ENCODE measurements around the gene USHBP1. TPM values are rescaled to one million over a fixed set of nuclear protein-coding genes. Genes with fewer than 3 reads are reported as not detected.
"Not testable (repeated sequence)": the region's sequence is repeated elsewhere in the genome, so short reads cannot be mapped to it uniquely, and the experiment has no call there.

USHBP1 gene
- total RNA-seq, 2 experiments from 2014 or later = 0.38 to 0.45 TPM

- Mint-ChIP-seq H3K27me3 (no peaks in the 10 kb centered on the region), H3K27ac (peak overlapping the region; percentile 90), H3K36me3 (ENCODE audit: low read depth) (peaks cover 5% of the 10 kb centered on the region), H3K4me1 (peaks cover 53% of the 10 kb centered on the region), H3K4me3 (peak overlapping the region; percentile 89), H3K9me3 (no peaks in the 10 kb centered on the region)
- POLR2A ChIA-PET = interaction anchor here (0.6 to 4.8 kb wide), 7 partner anchors 12 to 115 kb away, joined by 3 to 50 read pairs (median 5); partner anchors contain the start of genes ANO8 and MVB12A
- CTCF ChIA-PET = interaction anchor here (0.6 to 3.1 kb wide), 20 partner anchors 9 to 235 kb away, joined by 3 to 32 read pairs (median 5); partner anchors contain the start of genes ANKLE1, ANO8, BABAM1 and BST2
- no peak for DNase-seq
Observed at GRCh38 chr19:17305216-17305516, 40.6 kb upstream of the USHBP1 start.

- POLR2A ChIA-PET = interaction anchor here (0.8 to 4.8 kb wide), 7 partner anchors 11 to 179 kb away, joined by 3 to 50 read pairs (median 5); partner anchors contain the start of genes ANO8 and MVB12A
- CTCF ChIA-PET = interaction anchor here (0.6 to 3.1 kb wide), 20 partner anchors 9 to 234 kb away, joined by 3 to 32 read pairs (median 5); partner anchors contain the start of genes ANKLE1, ANO8, BABAM1 and BST2
- H3K4me1 Mint-ChIP-seq = peaks cover 52% of the 10 kb centered on the region
- DNase-seq = no peak
- peak overlapping the region; percentile 89 for H3K4me3 Mint-ChIP-seq
- peaks cover 5% of the 10 kb centered on the region for H3K36me3 Mint-ChIP-seq (ENCODE audit: low read depth)
- H3K27ac Mint-ChIP-seq = peak overlapping the region; percentile 90
- no peaks in the 10 kb centered on the region for H3K9me3 Mint-ChIP-seq
- H3K27me3 Mint-ChIP-seq = no peaks in the 10 kb centered on the region
Observed at GRCh38 chr19:17304386-17305215, 40.1 kb upstream of the USHBP1 start.

GRCh38 chr19:17303940-17304267, 39.4 kb upstream of the USHBP1 start:
- H3K4me3 Mint-ChIP-seq = peak overlapping the region; percentile 69
- CTCF ChIA-PET = interaction anchor here (0.6 to 3.1 kb wide), 4 partner anchors 11 to 98 kb away, joined by 3 to 32 read pairs (median 4); partner anchors contain the start of gene ANO8
- DNase-seq = no peak
- no peaks in the 10 kb centered on the region for H3K9me3 Mint-ChIP-seq
- H3K4me1 Mint-ChIP-seq = peaks cover 46% of the 10 kb centered on the region
- no peaks in the 10 kb centered on the region for H3K36me3 Mint-ChIP-seq (ENCODE audit: low read depth)
- POLR2A ChIA-PET = interaction anchor here (0.8 to 4.8 kb wide), 5 partner anchors 10 to 178 kb away, joined by 3 to 50 read pairs (median 4); partner anchors contain the start of genes ANO8 and USE1
- no peak overlapping the region for H3K27ac Mint-ChIP-seq
- no peaks in the 10 kb centered on the region for H3K27me3 Mint-ChIP-seq

GRCh38 chr19:17303167-17303939, 38.8 kb upstream of the USHBP1 start, which contains the start of gene ABHD8:
Gene ABHD8, minus strand, starts transcription at chr19:17303425. Its CDS starts 1,809 bp downstream, at chr19:17301616.
- H3K4me1 Mint-ChIP-seq = peaks cover 46% of the 10 kb centered on the region
- ChIA-PET POLR2A (interaction anchor here (0.8 to 4.8 kb wide), 5 partner anchors 10 to 177 kb away, joined by 3 to 50 read pairs (median 4); partner anchors contain the start of genes ANO8 and USE1), CTCF (interaction anchor here (0.6 to 3.1 kb wide), 4 partner anchors 10 to 99 kb away, joined by 3 to 32 read pairs (median 4); partner anchors contain the start of gene ANO8)
- peak within 1 kb of the TSS; percentile 69 for H3K4me3 Mint-ChIP-seq
- H3K27ac Mint-ChIP-seq = peak within 1 kb of the TSS; percentile 54
- no peaks in the 10 kb centered on the region for H3K9me3 Mint-ChIP-seq
- H3K36me3 Mint-ChIP-seq (ENCODE audit: low read depth) = peaks cover 1% of the 10 kb centered on the region
- H3K27me3 Mint-ChIP-seq = no peaks in the 10 kb centered on the region
- peak; percentile 95 for DNase-seq

- no peaks in the 10 kb centered on the region for H3K9me3 Mint-ChIP-seq
- no peaks in the 10 kb centered on the region for H3K27me3 Mint-ChIP-seq
- H3K36me3 Mint-ChIP-seq (ENCODE audit: low read depth) = peaks cover 5% of the 10 kb centered on the region
- peaks cover 41% of the 10 kb centered on the region for H3K4me1 Mint-ChIP-seq
- peak overlapping the region; percentile 69 for H3K4me3 Mint-ChIP-seq
- no peak overlapping the region for H3K27ac Mint-ChIP-seq
- DNase-seq = no peak
- ChIA-PET POLR2A (interaction anchor here (1.2 to 4.8 kb wide), 4 partner anchors 9 to 35 kb away, joined by 3 to 50 read pairs (median 8); partner anchors contain the start of genes ANO8 and BABAM1), CTCF (interaction anchor here (0.6 to 3.1 kb wide), 4 partner anchors 9 to 32 kb away, joined by 3 to 32 read pairs (median 4); partner anchors contain the start of gene ANO8)
Observed at GRCh38 chr19:17302391-17303166, 38.0 kb upstream of the USHBP1 start.

- ChIA-PET POLR2A (interaction anchor here (1.2 kb wide), 1 partner anchor 34 kb away, joined by 3 read pairs; the partner anchor contains the start of gene BABAM1), CTCF (no interaction called here)
- DNase-seq = no peak
- Mint-ChIP-seq H3K36me3 (ENCODE audit: low read depth) (peaks cover 7% of the 10 kb centered on the region), H3K4me3 (no peak overlapping the region), H3K27ac (no peak overlapping the region), H3K27me3 (no peaks in the 10 kb centered on the region), H3K4me1 (peaks cover 30% of the 10 kb centered on the region), H3K9me3 (no peaks in the 10 kb centered on the region)
Observed at GRCh38 chr19:17300992-17301619, 36.6 kb upstream of the USHBP1 start.

GRCh38 chr19:17296976-17297375, 32.4 kb upstream of the USHBP1 start:
- Mint-ChIP-seq H3K9me3 (no peaks in the 10 kb centered on the region), H3K4me1 (peaks cover 13% of the 10 kb centered on the region), H3K4me3 (no peak overlapping the region), H3K27ac (no peak overlapping the region), H3K36me3 (ENCODE audit: low read depth) (peaks cover 7% of the 10 kb centered on the region), H3K27me3 (no peaks in the 10 kb centered on the region)
- CTCF ChIA-PET = interaction anchor here (0.7 kb wide), 1 partner anchor 169 kb away, joined by 3 read pairs; no protein-coding TSS in a partner anchor
- DNase-seq = no peak
- POLR2A ChIA-PET = no interaction called here

GRCh38 chr19:17296273-17296672, 31.7 kb upstream of the USHBP1 start:
- ChIA-PET CTCF (interaction anchor here (0.6 kb wide), 2 partner anchors 9 to 16 kb away, joined by 4 to 5 read pairs; no protein-coding TSS in a partner anchor), POLR2A (no interaction called here)
- Mint-ChIP-seq H3K27ac (no peak overlapping the region), H3K36me3 (ENCODE audit: low read depth) (peaks cover 7% of the 10 kb centered on the region), H3K4me3 (no peak overlapping the region), H3K4me1 (peaks cover 15% of the 10 kb centered on the region), H3K9me3 (no peaks in the 10 kb centered on the region), H3K27me3 (no peaks in the 10 kb centered on the region)
- no peak for DNase-seq

GRCh38 chr19:17295551-17295950, 31.0 kb upstream of the USHBP1 start:
- POLR2A ChIA-PET; H3K27me3 Mint-ChIP-seq; H3K27ac Mint-ChIP-seq; H3K4me3 Mint-ChIP-seq; H3K36me3 Mint-ChIP-seq (ENCODE audit: low read depth); H3K9me3 Mint-ChIP-seq; DNase-seq: not testable (repeated sequence)
- peaks cover 15% of the 10 kb centered on the region for H3K4me1 Mint-ChIP-seq
- CTCF ChIA-PET = interaction anchor here (0.6 kb wide), 2 partner anchors 10 to 15 kb away, joined by 4 to 5 read pairs; no protein-coding TSS in a partner anchor

- H3K4me1 Mint-ChIP-seq = peaks cover 15% of the 10 kb centered on the region
Observed at GRCh38 chr19:17294051-17294891, 29.7 kb upstream of the USHBP1 start.

GRCh38 chr19:17293605-17294004, 29.1 kb upstream of the USHBP1 start:
- CTCF ChIA-PET = interaction anchor here (0.8 to 1.8 kb wide), 12 partner anchors 10 to 126 kb away, joined by 3 to 11 read pairs (median 6); partner anchors contain the start of genes ABHD8, ANO8, BABAM1 and MRPL34
- H3K27ac Mint-ChIP-seq = no peak overlapping the region
- peaks cover 3% of the 10 kb centered on the region for H3K27me3 Mint-ChIP-seq
- H3K4me3 Mint-ChIP-seq = no peak overlapping the region
- H3K4me1 Mint-ChIP-seq = peaks cover 15% of the 10 kb centered on the region
- H3K9me3 Mint-ChIP-seq = no peaks in the 10 kb centered on the region
- POLR2A ChIA-PET = interaction anchor here (2.0 to 2.9 kb wide), 2 partner anchors 10 to 13 kb away, joined by 5 to 13 read pairs; partner anchors contain the start of gene ABHD8
- H3K36me3 Mint-ChIP-seq (ENCODE audit: low read depth) = peaks cover 7% of the 10 kb centered on the region
- DNase-seq = no peak

More at GRCh38 chr19:17294051-17294891, 29.7 kb upstream of the USHBP1 start:
- CTCF ChIA-PET = interaction anchor here (1.1 kb wide), 1 partner anchor 92 kb away, joined by 5 read pairs; no protein-coding TSS in a partner anchor
- peak; percentile 66 for DNase-seq
- H3K27me3 Mint-ChIP-seq = peaks cover 3% of the 10 kb centered on the region
- H3K36me3 Mint-ChIP-seq (ENCODE audit: low read depth) = peaks cover 7% of the 10 kb centered on the region
- no peak overlapping the region for H3K4me3 Mint-ChIP-seq
- H3K27ac Mint-ChIP-seq = no peak overlapping the region
- no peaks in the 10 kb centered on the region for H3K9me3 Mint-ChIP-seq
- POLR2A ChIA-PET = interaction anchor here (1.1 to 2.9 kb wide), 2 partner anchors 10 to 215 kb away, joined by 3 to 13 read pairs; partner anchors contain the start of gene ABHD8
